GM10266 (cell line): Measurements from ENCODE around the gene HACL1.

Source experiments
- DNase-seq: peaks from one replicate; pipeline ENCODE4 v3.0.0; 2012; ENCODE audit errors: extremely low spot score
- CTCF ChIP-seq: IDR thresholded peaks from 2 replicates; pipeline ENCODE4 v1.5.1; 2012; ENCODE audit warnings: mild to moderate bottlenecking, low read depth; ENCODE audit not compliant: control insufficient read depth, insufficient read depth; ENCODE audit errors: missing control alignments

The HACL1 gene

GRCh38 chr3:15601399-15602145 lies at the start of gene HACL1, which contains the start of gene BTD:
TSS of gene HACL1 (minus strand) at chr3:15601569. CDS start at chr3:15601463, 106 bp downstream.
TSS of gene BTD (plus strand) at chr3:15601745. CDS start at chr3:15635440, 33,695 bp downstream.
- TF ChIP-seq CTCF: peak; percentile 17
- DNase-seq: peak; percentile 90

- no peak for TF ChIP-seq CTCF
- no peak for DNase-seq
Observed at GRCh38 chr3:15649858-15650257, 48.5 kb upstream of the HACL1 start.

GRCh38 chr3:15649341-15649740 lies 48.0 kb upstream of the HACL1 start:
- TF ChIP-seq CTCF: no peak
- no peak for DNase-seq

- peak; percentile 51 for DNase-seq
- TF ChIP-seq CTCF: no peak
Observed at GRCh38 chr3:15647611-15648167, 46.3 kb upstream of the HACL1 start.

- no peak for TF ChIP-seq CTCF
- no peak for DNase-seq
Observed at GRCh38 chr3:15646851-15647511, 45.6 kb upstream of the HACL1 start.

- no peak for TF ChIP-seq CTCF
- DNase-seq: no peak
Observed at GRCh38 chr3:15645740-15646501, 44.6 kb upstream of the HACL1 start.

GRCh38 chr3:15645246-15645645 lies 43.9 kb upstream of the HACL1 start:
- no peak for TF ChIP-seq CTCF
- DNase-seq: no peak
